HG03066 (cell line): ENCODE data around the gene C1orf159.
"Not testable (repeated sequence)": the region's sequence is repeated elsewhere in the genome, so short reads cannot be mapped to it uniquely, and the experiment has no call there.

Experiments
- ATAC-seq: cut with Tn5 transposase; IDR thresholded peaks from one replicate; pipeline ENCODE4 v1.9.1; 2021; ENCODE audit warnings: low read depth; ENCODE audit not compliant: unreplicated experiment

C1orf159 gene

GRCh38 chr1:1115786-1116700 lies at the start of gene C1orf159:
C1orf159 (minus strand) TSS chr1:1116089; CDS start chr1:1091543, 24,546 bp downstream.
- peak; percentile 89 for ATAC-seq

- ATAC-seq = no peak
Measured at GRCh38 chr1:1165485-1165884, 49.6 kb upstream of the C1orf159 start.

DNA sequence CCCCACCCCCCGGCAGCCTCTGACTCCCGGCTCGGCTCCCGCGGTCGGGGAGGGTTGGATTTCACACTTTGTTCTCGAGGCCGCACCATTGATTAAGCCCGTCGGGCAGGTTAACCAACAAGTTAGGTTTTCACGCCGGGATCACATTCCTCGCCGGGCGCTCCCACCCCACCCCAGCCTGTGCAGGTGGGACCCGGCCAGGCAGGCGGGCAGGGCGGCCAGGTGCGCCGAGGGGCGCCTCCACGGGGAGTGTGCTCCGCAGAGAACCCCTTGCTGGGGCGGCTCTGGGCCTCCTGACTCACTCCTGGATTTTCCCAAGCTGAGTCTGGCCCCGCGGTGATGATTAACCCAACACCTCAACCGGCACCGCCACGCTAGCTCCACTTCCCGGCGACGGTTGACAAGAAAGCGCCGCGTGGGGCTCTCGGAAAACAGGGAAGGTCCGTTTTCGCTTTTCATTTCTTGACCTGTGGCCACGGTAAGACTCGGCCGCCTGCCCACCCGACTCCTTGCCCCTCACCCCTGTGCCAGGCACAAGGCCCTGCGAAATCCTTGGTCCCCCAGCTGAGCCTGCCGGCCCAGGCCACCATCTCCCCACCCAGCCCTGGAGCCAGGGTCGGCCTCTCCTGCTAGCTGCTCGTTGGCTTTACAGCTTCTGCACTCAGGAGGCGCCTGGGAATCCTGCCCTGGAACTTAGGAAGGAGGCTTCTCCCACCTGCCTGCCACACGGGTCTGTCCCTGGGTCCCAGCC lies 49.0 kb upstream of the C1orf159 start:
- ATAC-seq = no peak

GRCh38 chr1:1164361-1164700 lies 48.4 kb upstream of the C1orf159 start:
- ATAC-seq = no peak

DNA sequence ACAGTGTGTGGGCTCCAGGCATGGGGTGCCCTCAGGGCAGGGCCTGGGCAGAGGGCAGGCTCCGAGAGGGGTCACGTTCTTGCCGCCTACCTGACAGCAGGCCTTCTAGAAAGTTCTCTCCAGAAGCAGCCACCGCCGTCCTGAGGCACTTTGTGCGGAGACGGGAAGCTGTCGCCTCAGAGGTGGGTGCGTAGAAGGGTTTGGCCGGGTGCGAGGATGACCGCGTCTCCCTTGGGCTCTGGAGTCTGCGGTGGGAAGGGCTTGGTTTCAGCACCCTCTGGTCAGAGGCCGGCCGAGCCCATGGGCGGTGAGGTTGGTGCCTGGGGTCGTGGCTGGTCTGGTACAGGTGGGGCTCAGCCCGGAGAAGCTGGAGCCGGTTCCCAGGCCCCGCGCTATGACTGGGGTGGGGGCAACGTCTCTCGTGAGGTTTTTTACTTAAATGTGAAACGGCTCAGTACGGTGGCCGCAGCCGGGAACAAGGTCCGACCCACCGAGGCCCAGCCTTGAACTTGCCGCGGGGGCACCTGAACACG lies 47.7 kb upstream of the C1orf159 start:
- ATAC-seq = no peak

DNA sequence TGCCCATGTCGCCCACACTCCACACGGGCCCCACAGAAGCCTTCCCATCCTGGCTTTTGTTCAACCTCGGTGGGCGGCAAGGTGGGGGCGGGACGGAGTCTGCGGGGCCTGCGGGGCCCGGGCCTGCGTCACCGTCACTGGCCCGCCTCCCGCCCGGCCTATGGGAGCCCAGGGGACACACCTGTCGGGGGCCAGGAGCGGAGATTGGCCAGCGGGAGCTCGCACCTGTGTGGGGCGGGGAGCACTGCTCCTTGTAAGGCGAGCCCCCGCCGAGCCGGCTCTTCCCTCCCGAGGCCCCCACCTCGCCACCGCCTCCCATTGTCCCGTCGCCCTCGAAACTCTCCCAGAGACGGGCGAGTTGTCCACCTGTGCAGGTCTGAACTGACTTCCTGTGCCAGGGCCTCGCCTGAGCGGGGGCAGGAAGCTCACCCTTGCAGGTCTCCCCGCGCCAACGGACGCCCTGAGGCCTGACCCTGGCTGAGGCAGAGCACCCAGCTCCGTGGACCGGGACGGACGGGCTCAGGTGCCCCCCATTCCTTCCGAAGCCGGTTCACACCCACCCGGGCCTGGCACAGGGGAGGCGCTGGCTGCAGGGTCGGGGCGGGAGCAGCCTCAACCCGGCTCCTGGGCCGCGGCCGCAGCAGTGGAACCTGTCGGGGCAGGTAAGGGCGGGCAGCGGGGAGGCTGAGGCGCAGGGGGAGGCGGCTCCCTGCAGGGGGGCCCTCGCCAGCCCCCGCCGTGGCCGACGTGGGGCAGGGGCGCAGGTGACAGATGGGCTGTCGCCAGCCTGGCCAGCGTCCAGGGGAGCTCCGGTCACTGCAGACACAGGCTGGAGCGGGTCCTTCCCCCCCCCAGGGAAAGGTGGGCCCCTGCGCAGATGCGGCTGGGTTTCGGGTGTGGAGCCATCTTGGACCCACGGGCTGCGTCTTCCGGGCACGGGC lies 47.0 kb upstream of the C1orf159 start:
- no peak for ATAC-seq

DNA sequence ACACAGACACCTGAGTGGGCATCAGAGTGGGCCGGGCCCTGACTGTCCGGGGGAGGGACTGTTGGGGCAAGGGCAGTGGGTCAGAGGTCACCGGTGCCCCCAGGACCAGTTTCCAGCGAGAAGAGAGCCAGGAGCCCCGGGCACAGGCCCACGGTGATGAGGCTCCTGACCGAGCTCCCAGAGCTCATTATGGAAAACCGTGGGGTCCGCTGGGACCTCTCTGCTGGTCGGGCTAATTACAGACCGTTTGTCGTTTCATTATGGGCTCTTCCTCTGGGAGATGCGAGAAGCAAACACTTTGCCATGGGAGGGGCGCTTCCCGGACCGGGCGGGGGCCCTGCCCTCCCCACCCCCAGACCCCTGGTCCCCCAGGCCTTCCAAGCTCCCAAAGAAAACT lies 45.8 kb upstream of the C1orf159 start:
- no peak for ATAC-seq

GRCh38 chr1:1161078-1161682 lies 45.3 kb upstream of the C1orf159 start:
- ATAC-seq = no peak

GRCh38 chr1:1160281-1160930 lies 44.5 kb upstream of the C1orf159 start:
- ATAC-seq = no peak

- peak; percentile 50 for ATAC-seq
Measured at GRCh38 chr1:1157914-1158710, 42.2 kb upstream of the C1orf159 start.

DNA sequence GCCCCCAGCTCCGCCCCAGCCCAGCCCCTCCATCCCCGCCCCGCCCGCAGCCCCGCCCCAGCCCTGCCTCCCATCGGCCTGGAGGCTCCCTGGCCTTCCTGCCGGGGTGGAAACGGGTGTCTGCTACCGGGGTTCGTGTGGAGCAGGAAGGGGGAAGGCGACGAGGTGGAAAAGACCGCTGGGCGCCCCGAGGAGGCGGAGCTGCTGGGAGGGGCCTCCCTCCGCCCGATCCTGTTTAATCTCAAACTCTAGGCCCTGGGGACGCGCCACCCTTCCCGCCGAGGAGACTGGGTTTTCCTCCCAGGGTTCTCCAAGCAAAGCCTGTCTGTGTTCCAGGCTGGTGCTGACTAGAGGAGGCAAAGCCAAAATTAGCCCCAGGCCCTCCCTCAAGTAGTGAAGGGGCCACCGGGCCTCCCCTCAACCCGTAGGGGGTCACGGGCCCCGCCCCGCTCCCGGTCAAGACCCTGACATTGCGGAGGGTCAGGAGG lies 41.6 kb upstream of the C1orf159 start:
- peak; percentile 51 for ATAC-seq

- no peak for ATAC-seq
Measured at GRCh38 chr1:1157033-1157365, 41.1 kb upstream of the C1orf159 start.

GRCh38 chr1:1156140-1157032 lies 40.5 kb upstream of the C1orf159 start:
- no peak for ATAC-seq

GRCh38 chr1:1155258-1155657 lies 39.4 kb upstream of the C1orf159 start:
- ATAC-seq = no peak

- no peak for ATAC-seq
Measured at GRCh38 chr1:1153874-1154273, 38.0 kb upstream of the C1orf159 start.

DNA sequence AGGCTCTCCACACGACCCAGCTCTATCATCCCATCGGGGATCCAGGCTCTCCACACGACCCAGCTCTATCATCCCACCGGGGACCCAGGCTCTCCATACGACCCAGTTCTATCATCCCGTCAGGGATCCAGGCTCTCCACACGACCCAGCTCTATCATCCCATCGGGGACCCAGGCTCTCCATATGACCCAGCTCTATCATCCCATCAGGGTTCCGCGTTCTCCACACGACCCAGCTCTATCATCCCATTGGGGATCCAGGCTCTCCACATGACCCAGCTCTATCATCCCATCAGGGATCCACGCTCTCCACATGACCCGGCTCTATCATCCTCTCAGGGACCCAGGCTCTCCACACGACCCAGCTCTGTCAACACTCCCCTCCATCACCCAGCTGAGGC lies 37.3 kb upstream of the C1orf159 start:
- ATAC-seq = not testable (repeated sequence)

GRCh38 chr1:1152431-1152830 lies 36.5 kb upstream of the C1orf159 start:
- not testable (repeated sequence) for ATAC-seq

DNA sequence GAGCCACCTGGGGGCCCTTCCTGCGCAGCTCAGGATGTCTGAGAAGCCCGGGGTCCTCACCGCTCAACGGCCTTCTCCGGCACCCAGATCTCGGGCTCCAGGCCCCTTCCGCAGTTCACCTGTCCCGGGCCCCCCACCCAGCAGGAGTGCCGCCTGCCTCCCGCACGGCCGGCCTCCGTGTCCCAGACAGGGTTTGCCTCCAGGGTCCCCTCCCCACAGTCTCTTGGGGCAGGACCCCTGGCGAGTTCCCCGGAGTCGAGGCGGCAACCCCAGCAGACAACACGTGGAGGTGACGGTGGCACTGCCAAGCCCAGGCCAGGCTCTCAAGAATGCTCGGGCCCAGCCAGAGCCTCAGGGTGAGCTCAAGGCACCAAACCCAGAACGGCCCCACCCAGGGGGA lies 35.4 kb upstream of the C1orf159 start:
- ATAC-seq = no peak
